CD4-positive, alpha-beta T cell treated with Interleukin-10 for 1 hour (primary cell): ENCODE results near the gene MAPK8IP1.

Source experiments
- DNase-seq: peaks from one replicate; pipeline ENCODE4 v3.0.0-alpha.2; 2020

Gene MAPK8IP1

DNA sequence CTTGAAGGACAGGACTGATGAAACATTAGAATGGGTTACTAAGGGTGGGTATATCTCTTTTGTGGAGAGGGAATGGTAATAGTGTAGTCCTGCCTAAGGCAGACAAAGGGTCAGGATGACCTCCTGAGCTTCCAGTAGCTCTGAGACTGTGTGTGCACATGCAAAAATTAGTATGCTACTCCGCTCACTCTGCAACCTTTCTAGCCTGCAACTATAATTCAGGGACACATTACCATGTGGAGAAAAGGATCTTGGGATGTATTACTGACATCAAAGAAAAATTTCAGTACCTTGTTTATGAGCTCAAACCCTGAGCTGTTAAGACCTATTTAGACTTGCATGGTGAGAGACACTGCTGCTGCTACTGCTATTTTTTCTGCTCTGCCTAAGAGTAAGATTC lies 62.4 kb downstream of the MAPK8IP1 start:
- DNase-seq, result no peak

DNA sequence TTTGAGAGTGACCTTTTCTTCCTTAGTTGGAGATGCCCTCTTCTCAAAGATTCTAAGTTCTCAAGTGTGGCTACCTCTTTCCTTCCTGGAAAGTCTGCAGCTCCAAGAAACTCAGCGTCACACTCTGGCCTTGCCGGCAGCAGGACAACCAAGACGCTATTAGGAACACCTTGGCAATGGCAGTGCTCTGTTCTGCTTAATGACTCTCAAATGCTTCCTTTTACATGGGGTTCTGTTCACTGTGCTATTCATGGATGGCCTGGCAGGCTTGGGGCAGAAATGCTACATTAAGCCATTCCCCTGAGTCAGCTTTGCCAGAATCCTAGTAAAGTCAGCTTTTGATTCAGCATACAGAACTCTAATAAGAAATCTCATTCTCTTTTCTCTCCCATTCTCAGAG lies 62.9 kb downstream of the MAPK8IP1 start:
- no peak for DNase-seq

- DNase-seq, result no peak
Observed at GRCh38 chr11:45949992-45950407, 64.5 kb downstream of the MAPK8IP1 start.
